Suprapubic skin (tissue), 4 donors: ENCODE results near the gene PARK7.
"Not testable (repeated sequence)": the region's sequence is repeated elsewhere in the genome, so short reads cannot be mapped to it uniquely, and the experiment has no call there.

Experiments
- EP300 ChIP-seq: sonication (generic); formaldehyde crosslinking; IDR thresholded peaks from one replicate; pipeline ENCODE4 v1.6.1; 2017; ENCODE audit warnings: antibody characterized with exemption
- POLR2A ChIP-seq, 2 donors: fragments of 450-650 bp; IDR thresholded peaks; one replicate each; pipeline ENCODE4 v1.6.1; 2017; ENCODE audit warnings: antibody characterized with exemption in 2 of 2, mild to moderate bottlenecking in 2 of 2, moderate library complexity in 2 of 2
- POLR2AphosphoS5 ChIP-seq, 3 donors: sonication (generic); formaldehyde crosslinking; IDR thresholded peaks; one replicate each; pipeline ENCODE4 v1.6.1; 2017; ENCODE audit warnings: antibody characterized with exemption in 3 of 3
- TF ChIP-seq, protein P1 (sequence below), 2 donors: fragments of 200-600 bp in 1 of 2; fragments of 450-650 bp in 1 of 2; sonication (generic) in 1 of 2; IDR thresholded peaks; one replicate each; pipeline ENCODE4 v1.5.1; 2016 to 2019; ENCODE audit warnings: antibody characterized with exemption in 2 of 2, mild to moderate bottlenecking in 1 of 2, moderate library complexity in 1 of 2

DNA sequence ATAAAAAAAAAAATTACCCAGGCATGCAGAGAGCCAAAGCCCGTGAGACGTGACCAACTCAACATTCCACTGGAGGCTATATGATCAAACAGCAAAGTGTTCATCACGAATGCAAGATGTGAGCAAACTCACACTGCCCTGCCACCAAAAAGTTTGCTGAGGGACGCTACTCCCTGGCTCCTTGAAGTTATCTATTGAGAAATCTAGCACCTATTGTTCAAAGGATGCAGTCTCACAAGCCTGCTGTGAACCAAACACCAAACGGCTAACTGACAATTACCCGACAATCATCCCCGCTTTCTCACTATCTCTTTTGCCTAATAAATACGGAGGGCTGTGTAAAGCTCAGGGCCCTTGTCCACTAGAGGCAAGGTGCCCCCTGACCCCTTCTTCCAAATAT lies 34.5 kb upstream of the PARK7 start:
- TF ChIP-seq, protein P1, sequence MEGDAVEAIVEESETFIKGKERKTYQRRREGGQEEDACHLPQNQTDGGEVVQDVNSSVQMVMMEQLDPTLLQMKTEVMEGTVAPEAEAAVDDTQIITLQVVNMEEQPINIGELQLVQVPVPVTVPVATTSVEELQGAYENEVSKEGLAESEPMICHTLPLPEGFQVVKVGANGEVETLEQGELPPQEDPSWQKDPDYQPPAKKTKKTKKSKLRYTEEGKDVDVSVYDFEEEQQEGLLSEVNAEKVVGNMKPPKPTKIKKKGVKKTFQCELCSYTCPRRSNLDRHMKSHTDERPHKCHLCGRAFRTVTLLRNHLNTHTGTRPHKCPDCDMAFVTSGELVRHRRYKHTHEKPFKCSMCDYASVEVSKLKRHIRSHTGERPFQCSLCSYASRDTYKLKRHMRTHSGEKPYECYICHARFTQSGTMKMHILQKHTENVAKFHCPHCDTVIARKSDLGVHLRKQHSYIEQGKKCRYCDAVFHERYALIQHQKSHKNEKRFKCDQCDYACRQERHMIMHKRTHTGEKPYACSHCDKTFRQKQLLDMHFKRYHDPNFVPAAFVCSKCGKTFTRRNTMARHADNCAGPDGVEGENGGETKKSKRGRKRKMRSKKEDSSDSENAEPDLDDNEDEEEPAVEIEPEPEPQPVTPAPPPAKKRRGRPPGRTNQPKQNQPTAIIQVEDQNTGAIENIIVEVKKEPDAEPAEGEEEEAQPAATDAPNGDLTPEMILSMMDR (IDR thresholded peaks at IDR 0.05): not testable (repeated sequence)
- TF ChIP-seq EP300; POLR2AphosphoS5 (IDR thresholded peaks at IDR 0.05); POLR2A (IDR thresholded peaks at IDR 0.05): not testable (repeated sequence)
